ENCODE data around the gene PPFIA1.

The PPFIA1 gene

GRCh38 chr11:70233511-70233934 lies 37.0 kb upstream of the PPFIA1 start:
- H3K27me3 ChIP-seq (ENCODE audit: insufficient read depth, poor library complexity, severe bottlenecking): no peaks in the 10 kb centered on the region
- H3K36me3 ChIP-seq (ENCODE audit: low read depth): no peaks in the 10 kb centered on the region
- peak overlapping the region; percentile 41 for H3K27ac ChIP-seq (ENCODE audit: poor library complexity, severe bottlenecking)

GRCh38 chr11:70233962-70234361 lies 36.5 kb upstream of the PPFIA1 start:
- Histone ChIP-seq H3K4me3 (ENCODE audit: severe bottlenecking) (no peak overlapping the region), H3K27me3 (ENCODE audit: insufficient read depth, poor library complexity, severe bottlenecking) (no peaks in the 10 kb centered on the region), H3K9me3 (ENCODE audit: severe bottlenecking) (no peaks in the 10 kb centered on the region), H3K27ac (ENCODE audit: poor library complexity, severe bottlenecking) (peak overlapping the region; percentile 41), H3K36me3 (ENCODE audit: low read depth) (no peaks in the 10 kb centered on the region), H3K4me1 (ENCODE audit: insufficient read depth, poor library complexity, severe bottlenecking) (peaks cover 5% of the 10 kb centered on the region)
- TF ChIP-seq CTCF (IDR thresholded peaks at IDR 0.05; ENCODE audit: poor library complexity, severe bottlenecking): no peak
- DNase-seq (ENCODE audit: low spot score) (no peak), ATAC-seq (ENCODE audit: low read depth) (no peak)

More at GRCh38 chr11:70233511-70233934, 37.0 kb upstream of the PPFIA1 start:
- H3K9me3 ChIP-seq (ENCODE audit: severe bottlenecking): no peaks in the 10 kb centered on the region
- peaks cover 5% of the 10 kb centered on the region for H3K4me1 ChIP-seq (ENCODE audit: insufficient read depth, poor library complexity, severe bottlenecking)
- DNase-seq (ENCODE audit: low spot score) (peak; percentile 94), ATAC-seq (ENCODE audit: low read depth) (peak; percentile 98)
- H3K4me3 ChIP-seq (ENCODE audit: severe bottlenecking): no peak overlapping the region
- no peak for TF ChIP-seq CTCF (IDR thresholded peaks at IDR 0.05; ENCODE audit: poor library complexity, severe bottlenecking)

GRCh38 chr11:70240337-70240736 lies 30.2 kb upstream of the PPFIA1 start:
- DNase-seq (ENCODE audit: low spot score): no peak

GRCh38 chr11:70241709-70242108 lies 28.8 kb upstream of the PPFIA1 start:
- no peak for ATAC-seq (ENCODE audit: low read depth)
- no peak for DNase-seq (ENCODE audit: low spot score)
- no peak overlapping the region for H3K27ac ChIP-seq (ENCODE audit: poor library complexity, severe bottlenecking)

More at GRCh38 chr11:70240337-70240736, 30.2 kb upstream of the PPFIA1 start:
- TF ChIP-seq CTCF (IDR thresholded peaks at IDR 0.05; ENCODE audit: poor library complexity, severe bottlenecking): no peak
- no peaks in the 10 kb centered on the region for H3K4me1 ChIP-seq (ENCODE audit: insufficient read depth, poor library complexity, severe bottlenecking)
- no peaks in the 10 kb centered on the region for H3K27me3 ChIP-seq (ENCODE audit: insufficient read depth, poor library complexity, severe bottlenecking)
- H3K36me3 ChIP-seq (ENCODE audit: low read depth): no peaks in the 10 kb centered on the region
- no peak overlapping the region for H3K27ac ChIP-seq (ENCODE audit: poor library complexity, severe bottlenecking)
- H3K4me3 ChIP-seq (ENCODE audit: severe bottlenecking): no peak overlapping the region
- peak; percentile 25; the same call in 1 of the 3 replicates for ATAC-seq (ENCODE audit: low read depth)
- H3K9me3 ChIP-seq (ENCODE audit: severe bottlenecking): no peaks in the 10 kb centered on the region

More at GRCh38 chr11:70241709-70242108, 28.8 kb upstream of the PPFIA1 start:
- H3K36me3 ChIP-seq (ENCODE audit: low read depth): no peaks in the 10 kb centered on the region
- H3K4me1 ChIP-seq (ENCODE audit: insufficient read depth, poor library complexity, severe bottlenecking): no peaks in the 10 kb centered on the region
- H3K9me3 ChIP-seq (ENCODE audit: severe bottlenecking): no peaks in the 10 kb centered on the region
- H3K4me3 ChIP-seq (ENCODE audit: severe bottlenecking): no peak overlapping the region
- H3K27me3 ChIP-seq (ENCODE audit: insufficient read depth, poor library complexity, severe bottlenecking): no peaks in the 10 kb centered on the region
- TF ChIP-seq CTCF (IDR thresholded peaks at IDR 0.05; ENCODE audit: poor library complexity, severe bottlenecking): no peak

Data from RWPE2 (cell line).